ENCODE measurements around the gene CAMK1D.

- TF ChIP-seq EZH2 (IDR thresholded peaks at IDR 0.05; ENCODE audit: borderline replicate concordance, low read depth, low read length, severe bottlenecking) (no peak), CTCF (IDR thresholded peaks at IDR 0.05; ENCODE audit: borderline replicate concordance, extremely low read depth, low read length, poor library complexity, severe bottlenecking) (no peak)
Observed at GRCh38 chr10:12712293-12712983, 363.1 kb downstream of the CAMK1D start.

Measured in DND-41 (cell line).